H4 (cell line): Measurements from ENCODE around the gene MLXIPL. TPM values are rescaled to one million over a fixed set of nuclear protein-coding genes. Genes with fewer than 3 reads are reported as not detected.
A peak's percentile ranks its signal among the peaks of the same experiment; 100 is the strongest.
"Not testable (repeated sequence)": the region's sequence is repeated elsewhere in the genome, so short reads cannot be mapped to it uniquely, and the experiment has no call there.

Experiments
- DNase-seq: peaks from one replicate; pipeline ENCODE4 v3.0.0-alpha.2; 2015; ENCODE audit warnings: low spot score
- total RNA-seq: library from RNA; depleted of rRNA; stranded (reverse); fragments of >200 nt; shearing (Covaris generic); gene quantifications from 2 replicates; pipeline ENCODE4 v1.2.3, GENCODE V29; 2014

MLXIPL gene
- total RNA-seq, 1 experiment from 2014 or later: not detected

- not testable (repeated sequence) for DNase-seq
Observed at GRCh38 chr7:73614937-73615336, 9.4 kb downstream of the MLXIPL start.

DNA sequence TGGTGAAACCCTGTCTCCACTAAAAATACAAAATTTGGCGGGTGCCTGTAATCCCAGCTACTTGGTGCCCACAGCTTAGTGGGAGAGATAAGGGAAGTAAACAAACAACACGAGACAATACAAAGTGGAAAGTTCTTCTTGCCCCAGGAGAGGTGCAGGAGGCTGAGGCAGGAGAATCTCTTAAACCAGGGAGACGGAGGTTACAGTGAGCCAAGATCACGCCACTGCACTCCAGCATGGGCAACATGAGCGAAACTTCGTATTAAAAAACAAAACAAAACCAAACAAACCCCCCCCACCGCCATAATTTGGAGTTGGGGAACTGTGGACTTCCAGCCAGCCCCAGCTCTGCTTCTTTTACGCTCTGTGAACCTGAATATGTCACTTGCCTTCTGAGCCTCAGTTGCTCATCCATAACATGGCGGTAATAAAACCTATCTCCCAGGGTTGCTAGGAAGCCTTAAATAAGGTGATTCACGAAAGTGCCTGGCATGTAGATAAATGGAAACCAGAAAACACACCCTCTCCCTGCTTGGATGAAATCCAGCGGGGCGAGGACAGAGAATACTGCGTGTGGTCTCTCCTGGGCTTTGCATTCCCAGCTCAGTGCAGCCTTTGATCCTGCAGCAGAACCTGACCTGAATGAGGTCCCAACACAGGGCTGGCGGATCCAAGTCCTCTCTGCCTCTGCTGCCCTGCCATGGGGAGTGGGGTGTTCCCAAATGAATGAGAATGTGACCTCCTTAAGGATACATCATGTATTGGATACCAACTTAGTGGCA is 10.2 kb downstream of the MLXIPL start:
- peak; percentile 52 for DNase-seq

GRCh38 chr7:73612598-73613269 is 11.6 kb downstream of the MLXIPL start:
- DNase-seq: peak; percentile 69

DNA sequence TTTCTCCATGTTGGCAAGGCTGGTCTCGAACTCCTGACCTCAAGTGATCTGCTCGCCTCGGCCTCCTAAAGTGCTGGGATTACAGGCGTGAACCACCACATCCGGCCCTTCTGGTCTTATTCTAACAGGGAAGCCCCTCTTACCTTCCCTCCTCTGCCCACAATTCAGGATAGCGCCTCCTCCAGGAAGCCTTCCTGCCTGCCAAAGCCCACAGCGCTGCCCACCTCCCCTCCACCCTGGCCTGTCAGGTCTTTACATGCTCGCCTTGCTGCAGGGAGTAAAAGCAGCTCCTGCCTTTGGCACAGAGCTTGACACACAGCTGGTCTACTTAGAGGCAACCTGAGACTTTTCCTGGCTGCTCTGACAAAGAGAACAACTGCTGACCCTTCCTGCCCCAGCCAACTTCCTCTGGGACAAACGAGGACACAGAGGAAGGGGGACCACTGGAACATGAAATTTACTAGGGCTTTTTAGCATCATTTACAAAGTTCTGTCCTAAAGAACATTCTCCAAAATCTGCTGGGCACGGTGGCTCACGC is 13.2 kb downstream of the MLXIPL start:
- DNase-seq: no peak

GRCh38 chr7:73610105-73610504 is 14.2 kb downstream of the MLXIPL start:
- no peak for DNase-seq

GRCh38 chr7:73607692-73607983 is 16.7 kb downstream of the MLXIPL start:
- not testable (repeated sequence) for DNase-seq

GRCh38 chr7:73606801-73607691 is 17.3 kb downstream of the MLXIPL start:
- no peak for DNase-seq

DNA sequence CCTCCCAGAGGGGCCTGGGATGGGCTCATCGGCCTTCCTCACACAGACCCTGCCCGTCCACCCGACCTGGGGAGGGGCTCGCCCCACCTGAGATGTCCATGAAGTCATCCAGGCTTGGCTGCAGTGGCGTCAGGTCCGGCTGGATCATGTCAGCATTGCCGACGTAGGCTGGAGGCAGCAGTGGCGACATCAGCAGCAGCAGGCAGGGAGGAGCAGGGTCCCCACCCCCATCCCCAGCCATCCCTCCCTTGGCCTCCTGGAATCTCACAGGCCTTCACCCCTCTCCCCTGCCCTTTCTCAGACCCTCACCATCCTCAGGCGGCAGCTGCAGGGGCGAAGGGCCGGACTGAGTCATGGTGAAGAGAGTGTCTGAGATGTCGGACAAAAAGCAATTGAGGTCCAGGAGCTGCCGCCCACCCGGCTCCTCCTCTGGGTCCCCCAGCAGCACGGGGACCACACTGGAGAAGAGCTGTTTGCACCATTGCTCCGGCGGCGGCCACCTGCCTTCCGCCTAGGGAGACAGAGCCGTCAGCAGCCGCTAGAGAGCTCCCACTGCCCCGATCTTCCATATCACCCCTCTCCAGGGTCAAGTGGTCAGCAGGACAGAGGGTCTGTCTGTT is 18.6 kb downstream of the MLXIPL start:
- no peak for DNase-seq

- no peak for DNase-seq
Observed at GRCh38 chr7:73602721-73603651, 21.3 kb downstream of the MLXIPL start.

DNA sequence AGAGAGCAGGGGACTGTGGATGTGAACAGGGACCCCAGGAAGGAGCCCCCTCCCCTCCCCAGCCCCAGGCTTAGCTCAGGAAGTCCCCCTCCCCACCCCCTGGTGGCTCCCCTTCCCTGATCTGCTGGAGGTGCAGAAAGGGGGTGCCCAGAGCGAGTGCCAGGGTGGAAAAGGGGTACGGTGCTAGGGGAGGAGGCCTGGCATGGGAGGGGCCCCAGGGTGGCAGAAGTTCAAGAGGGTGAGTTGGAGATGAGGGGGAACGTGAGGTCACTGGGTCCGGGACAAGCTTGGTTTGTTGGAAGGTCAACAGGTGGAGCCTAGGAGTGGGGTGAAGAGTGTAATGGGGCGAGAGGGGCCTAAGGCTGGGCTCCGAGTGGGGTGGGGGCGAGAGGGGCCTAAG is 24.4 kb downstream of the MLXIPL start:
- DNase-seq: no peak

- no peak for DNase-seq
Observed at GRCh38 chr7:73599151-73599882, 25.0 kb downstream of the MLXIPL start.

- no peak for DNase-seq
Observed at GRCh38 chr7:73597978-73598782, 26.1 kb downstream of the MLXIPL start.

GRCh38 chr7:73596191-73597065 is 27.9 kb downstream of the MLXIPL start:
- no peak for DNase-seq

DNA sequence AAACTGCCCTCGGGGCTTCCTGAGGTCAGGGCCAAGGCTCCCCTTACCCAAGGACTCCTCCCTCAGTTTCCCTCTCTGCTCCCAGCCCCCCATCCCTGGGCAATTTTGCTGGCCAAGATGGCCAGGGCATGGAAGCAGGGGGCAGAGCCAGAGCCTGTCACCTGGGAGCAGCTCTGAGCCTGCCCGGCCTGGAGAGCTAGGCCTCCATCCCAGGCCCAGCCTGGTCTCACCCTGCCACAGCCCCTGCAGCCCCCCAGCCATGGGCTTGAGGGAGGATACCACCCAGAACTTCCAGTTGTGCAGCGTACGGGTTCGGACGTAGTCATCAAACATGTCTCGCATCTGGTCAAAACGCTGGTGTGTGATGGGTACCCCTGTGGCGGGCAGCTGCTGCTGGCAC is 29.0 kb downstream of the MLXIPL start:
- DNase-seq: no peak

DNA sequence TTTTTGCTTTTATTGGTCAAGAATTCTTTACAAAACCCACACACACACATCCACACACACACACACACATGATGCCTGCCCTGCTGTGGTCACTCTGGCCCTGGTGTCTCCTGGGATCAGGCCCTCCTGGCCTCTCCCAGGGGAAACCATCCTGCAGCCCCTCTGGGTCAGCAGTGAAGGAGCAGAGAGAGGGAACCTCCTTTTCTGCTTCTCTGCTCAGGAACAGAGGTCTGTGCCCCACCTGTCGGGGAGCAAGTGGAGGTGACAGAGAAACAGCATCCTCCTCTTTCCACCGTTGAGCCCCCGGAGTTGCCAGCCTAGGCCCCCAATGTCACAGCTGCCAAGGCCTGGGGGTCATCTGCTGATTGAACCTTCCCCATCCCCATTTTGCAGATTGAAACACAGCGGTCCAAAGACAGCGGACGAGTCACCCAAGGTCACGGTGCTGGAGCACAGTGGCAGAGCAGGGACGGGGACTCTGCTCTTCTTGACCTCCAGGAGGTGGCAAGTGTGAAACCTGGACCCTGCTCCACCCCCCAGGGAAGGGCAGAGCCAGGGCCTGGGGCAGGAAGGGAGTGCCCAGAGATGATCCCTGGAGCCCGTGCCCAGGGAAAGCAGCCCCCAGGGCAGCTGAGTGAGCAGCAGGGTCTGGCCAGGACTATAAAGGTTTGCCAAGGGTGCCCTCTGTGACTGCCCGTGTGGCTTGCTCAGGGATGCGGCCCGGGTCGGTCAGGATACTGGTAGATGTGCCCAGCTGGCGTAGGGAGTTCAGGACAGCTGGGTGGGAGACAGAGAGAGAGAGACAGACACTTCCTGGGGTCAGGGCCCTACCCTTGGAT is 30.9 kb downstream of the MLXIPL start:
- no peak for DNase-seq

GRCh38 chr7:73586911-73587310 is 37.4 kb downstream of the MLXIPL start:
- no peak for DNase-seq

DNA sequence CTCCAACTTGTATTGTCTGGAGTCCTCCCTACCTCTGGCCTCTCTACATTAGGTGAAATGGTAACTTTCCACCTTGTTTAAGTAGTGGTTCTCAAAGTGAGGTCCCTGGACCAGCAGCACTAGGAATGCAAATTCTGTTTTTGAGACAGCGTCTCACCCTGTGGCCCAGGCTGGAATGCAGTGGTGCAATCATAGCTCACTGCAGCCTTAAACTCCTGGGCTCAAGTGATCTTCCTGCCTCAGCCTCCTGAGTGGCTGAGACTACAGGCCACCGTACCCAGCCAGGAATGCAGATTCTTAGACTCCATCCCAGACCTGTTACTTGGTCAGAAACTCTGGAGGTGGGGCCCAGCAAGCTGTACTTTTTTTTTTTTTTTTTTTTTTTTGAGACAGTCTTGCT is 39.1 kb downstream of the MLXIPL start:
- DNase-seq: no peak
